ENCODE results near the gene WDR81.
"Not testable (repeated sequence)": the region's sequence is repeated elsewhere in the genome, so short reads cannot be mapped to it uniquely, and the experiment has no call there.

Gene WDR81

GRCh38 chr17:1732241-1732832 is 7.8 kb downstream of the WDR81 start:
- DNase-seq: no peak

DNA sequence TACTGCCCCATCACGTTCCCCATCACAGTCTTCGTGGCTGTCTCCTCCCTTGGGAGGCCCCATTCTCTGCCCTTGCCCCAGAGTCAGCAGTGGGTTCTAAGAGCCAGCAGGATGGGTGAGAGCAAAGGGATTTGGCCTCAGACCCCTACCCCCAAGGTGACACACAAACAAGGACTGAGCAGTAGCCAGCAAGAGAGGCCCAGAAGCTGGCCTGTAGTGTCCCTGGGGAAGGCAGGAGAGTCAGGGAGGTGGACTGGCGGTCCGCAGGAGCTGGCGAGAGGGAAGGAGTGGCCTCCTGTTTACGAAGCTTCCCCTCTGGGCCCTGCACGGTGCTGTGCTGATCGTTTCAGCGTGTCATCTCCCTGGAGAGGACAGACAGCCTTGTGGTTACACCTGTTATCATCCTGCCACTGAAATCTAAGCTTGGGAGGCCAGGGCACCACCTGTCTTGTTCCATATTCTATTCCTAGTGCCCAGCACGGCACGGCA is 8.4 kb downstream of the WDR81 start:
- no peak for DNase-seq

- no peak for DNase-seq
Observed at GRCh38 chr17:1733759-1734158, 9.3 kb downstream of the WDR81 start.

DNA sequence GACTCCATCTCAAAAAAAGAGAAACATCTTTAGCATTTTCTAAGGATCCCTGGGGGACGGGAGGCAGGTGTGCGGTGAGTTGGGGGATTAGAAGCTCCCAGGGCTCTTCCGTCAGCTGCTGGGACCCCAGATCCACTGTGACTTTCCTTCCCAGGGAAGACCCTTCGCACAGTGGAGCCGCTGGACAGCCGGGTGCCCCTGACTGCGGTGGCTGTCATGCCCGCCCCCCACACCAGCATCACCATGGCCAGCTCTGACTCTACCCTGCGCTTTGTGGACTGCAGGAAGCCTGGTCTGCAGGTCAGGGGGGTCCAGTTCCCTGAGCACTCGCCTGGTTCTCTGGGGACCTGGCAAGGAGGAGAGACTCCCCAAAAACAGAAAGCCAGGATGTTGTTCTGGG is 10.9 kb downstream of the WDR81 start:
- no peak for DNase-seq

DNA sequence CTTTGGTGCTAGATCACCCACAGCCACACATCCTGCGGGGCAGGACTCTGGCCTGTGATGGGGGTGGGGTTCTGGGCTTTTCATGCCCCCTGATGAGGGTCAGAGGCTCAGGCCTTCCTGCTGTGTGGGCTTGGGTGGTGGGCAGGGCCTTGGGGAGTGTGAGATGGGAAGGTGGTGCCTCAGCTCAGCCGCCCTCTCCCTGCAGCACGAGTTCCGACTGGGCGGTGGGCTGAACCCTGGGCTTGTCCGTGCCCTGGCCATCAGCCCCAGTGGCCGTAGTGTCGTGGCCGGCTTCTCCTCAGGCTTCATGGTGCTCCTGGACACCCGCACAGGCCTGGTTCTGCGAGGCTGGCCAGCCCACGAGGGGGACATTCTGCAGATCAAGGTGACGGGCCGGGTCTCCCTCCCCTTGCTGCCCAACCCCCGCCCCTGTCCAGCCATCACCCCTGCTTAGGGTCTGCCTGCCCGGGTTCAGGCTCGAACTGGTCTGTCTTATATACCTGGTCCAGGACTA is 11.4 kb downstream of the WDR81 start:
- DNase-seq: no peak

DNA sequence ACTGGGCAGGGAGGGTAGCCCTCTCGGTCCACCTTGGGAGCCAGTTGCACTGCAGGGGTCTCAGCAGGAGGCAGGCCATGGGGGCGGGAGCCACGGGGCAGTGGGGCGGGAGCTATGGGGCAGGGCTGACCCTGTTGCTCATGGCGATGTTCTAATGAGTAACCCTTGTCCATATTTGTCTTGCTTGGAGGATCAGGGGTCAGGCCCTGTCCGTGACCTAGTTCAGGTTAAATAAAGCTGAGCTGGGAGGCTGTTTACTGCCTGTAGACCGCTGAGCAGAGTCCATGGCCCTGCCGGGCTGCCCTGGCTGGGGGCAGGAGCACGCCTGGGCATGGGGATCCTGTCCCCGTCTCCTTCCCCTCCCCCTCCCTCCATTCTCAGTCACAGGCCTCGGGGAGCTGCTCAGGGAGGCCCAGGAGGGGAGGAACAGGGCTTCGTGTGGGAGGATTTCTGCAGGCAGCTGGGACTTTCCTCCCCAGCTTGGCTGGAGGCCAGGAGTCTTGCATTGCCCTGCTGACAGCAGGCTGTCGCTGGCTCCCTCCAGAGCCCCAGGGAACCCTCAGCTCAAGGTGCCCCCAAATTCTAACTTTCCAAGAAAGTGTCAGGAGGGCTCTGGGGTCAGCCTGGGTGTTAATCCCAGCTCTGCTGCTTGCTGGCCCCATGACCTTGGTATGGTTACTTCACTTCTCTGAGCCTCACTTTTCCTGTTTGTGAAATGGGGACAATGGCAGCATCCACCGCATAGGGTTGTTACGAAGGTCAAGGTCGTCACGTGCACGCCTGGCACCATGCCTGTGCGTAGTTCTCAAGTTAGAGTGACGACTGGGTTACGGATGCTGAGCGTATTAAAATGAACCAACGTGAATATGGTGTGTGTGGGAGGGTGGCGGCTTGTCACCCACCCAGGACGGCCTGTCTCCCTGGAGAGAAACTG is 12.1 kb downstream of the WDR81 start:
- no peak for DNase-seq

GRCh38 chr17:1737531-1738291 is 13.2 kb downstream of the WDR81 start:
- no peak for DNase-seq

DNA sequence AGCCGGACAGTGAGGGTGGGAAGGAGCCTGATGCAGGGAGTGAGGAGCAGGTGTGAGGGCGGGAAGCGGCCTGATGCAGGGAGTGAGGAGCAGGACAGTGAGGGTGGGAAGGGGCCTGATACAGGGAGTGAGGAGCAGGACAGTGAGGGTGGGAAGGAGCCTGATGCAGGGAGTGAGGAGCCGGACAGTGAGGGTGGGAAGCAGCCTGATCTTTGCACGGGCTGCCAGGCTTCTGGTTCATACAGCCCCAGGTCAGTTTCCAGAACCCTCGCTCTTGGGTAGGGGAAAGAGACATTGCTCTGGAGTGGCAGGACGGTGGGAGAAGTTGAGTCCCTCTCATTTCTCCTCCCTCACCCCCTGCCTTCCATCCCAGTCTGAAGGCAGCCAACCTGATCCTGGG is 17.4 kb downstream of the WDR81 start:
- DNase-seq: not testable (repeated sequence)

DNA sequence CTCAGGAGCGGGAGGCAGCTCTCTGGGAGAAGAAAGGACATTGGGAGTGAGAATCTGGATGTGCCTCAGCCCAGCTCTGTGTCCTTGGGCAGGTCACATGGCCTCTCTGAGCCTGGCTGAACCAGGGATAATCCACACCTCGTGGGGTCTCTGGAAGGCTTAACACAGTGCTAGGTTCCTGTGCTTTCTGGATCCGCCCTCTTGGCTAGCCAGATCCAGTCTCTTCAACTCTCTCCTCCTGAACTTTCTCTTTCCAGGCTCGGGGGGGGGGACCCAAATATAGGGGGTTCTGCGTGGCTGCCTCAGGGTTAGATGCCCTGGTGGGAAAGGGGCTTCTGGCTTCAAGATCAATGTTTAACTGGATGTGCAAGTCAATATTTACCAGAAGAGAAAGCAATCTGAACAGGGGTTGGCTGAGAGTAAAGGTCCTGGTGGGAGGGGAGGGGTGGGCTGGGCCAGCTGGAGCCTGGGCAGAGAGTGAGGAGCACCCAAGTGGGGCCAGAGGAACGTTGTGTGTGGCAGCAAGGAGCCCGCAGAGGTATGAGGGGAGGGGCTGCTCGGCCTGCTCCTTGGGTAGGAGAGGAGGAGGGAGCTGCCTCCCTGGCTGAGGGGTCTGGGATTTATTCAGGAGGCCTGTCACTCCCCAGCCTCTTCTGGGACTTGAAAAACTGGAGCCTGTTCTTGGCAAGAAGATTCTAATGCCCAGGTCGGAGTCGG is 18.0 kb downstream of the WDR81 start, which contains the start of gene SERPINF2:
Gene SERPINF2 (plus strand): TSS at position 501 of the 717 bp plus-strand sequence. CDS start 2,125 bp downstream, outside the sequence.
- DNase-seq: no peak

DNA sequence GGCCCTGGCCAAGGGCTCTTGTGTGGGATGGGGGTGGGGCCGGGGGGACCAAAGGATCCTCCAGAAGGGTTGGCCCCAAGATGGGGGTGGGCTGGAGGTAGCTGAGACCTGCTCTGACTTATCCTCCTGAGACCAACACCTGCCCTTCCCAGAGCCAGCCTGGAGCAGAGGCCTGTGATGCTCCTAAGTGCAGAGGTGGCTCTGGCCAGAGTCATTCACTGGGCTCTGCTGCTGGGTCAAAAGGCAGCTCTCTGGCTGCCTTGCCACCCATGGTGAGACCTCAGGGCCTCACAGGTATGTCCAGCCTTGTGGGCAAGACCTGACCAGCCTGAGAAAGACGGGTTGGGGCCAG is 18.6 kb downstream of the WDR81 start:
- no peak for DNase-seq

DNA sequence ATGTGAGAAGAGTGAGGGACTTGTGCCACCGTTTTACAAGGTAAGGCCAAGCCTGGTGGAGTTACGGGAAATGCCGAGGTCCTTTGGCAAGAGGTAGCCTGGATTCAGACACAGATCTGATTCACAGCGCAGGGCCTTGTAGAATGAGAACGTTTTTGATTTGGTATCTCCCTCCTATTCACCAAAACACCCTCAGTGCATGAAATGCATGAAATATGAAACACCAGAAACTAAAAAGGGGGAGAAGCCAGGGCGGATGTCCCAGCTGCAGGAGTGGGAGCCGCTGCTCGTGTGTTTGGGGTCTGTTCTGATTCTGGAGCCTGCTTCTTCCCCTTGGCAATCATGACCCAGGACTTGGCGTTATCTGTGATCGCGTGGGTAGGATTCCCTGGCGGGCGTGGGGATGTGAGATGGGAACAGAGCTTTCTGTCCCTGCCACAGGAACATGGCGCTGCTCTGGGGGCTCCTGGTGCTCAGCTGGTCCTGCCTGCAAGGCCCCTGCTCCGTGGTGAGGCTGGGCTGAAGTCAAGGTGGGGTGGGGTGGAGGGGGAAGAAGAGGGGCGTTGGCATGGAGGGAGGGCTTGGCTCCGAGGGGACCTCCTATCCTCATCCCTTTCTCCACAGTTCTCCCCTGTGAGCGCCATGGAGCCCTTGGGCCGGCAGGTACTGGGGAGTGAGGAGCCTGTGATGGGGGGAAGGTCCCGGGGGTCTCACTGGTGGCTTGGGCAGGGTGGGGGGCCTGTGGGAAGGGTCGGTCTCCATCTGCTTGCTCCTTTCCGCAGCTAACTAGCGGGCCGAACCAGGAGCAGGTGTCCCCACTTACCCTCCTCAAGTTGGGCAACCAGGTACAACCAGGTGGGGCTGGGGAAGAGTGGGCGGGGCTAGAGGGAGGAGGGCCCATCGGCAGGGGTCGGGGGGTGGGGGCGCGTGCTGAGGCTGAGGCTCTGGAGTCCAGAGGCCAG is 20.3 kb downstream of the WDR81 start:
- no peak for DNase-seq

DNA sequence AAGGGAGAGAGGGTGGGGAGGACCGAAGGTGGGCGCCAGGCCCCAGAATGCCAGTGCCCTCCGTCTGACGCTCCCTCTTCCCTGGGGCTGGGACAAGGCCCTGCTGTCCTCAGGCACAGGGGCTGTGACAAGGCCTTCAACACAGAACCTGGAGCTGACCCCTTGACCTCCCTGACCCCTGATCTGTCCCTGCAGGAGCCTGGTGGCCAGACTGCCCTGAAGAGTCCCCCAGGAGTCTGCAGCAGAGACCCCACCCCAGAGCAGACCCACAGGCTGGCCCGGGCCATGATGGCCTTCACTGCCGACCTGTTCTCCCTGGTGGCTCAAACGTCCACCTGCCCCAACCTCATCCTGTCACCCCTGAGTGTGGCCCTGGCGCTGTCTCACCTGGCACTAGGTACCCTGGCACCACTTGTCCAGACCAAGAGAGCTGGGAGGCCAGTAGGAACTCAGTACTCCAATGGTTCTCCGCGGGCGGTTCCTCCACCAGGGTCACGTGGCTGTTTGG is 21.1 kb downstream of the WDR81 start:
- no peak for DNase-seq

GRCh38 chr17:1746975-1747543 is 22.6 kb downstream of the WDR81 start:
- DNase-seq: no peak

GRCh38 chr17:1750628-1751027 is 26.1 kb downstream of the WDR81 start:
- no peak for DNase-seq

DNA sequence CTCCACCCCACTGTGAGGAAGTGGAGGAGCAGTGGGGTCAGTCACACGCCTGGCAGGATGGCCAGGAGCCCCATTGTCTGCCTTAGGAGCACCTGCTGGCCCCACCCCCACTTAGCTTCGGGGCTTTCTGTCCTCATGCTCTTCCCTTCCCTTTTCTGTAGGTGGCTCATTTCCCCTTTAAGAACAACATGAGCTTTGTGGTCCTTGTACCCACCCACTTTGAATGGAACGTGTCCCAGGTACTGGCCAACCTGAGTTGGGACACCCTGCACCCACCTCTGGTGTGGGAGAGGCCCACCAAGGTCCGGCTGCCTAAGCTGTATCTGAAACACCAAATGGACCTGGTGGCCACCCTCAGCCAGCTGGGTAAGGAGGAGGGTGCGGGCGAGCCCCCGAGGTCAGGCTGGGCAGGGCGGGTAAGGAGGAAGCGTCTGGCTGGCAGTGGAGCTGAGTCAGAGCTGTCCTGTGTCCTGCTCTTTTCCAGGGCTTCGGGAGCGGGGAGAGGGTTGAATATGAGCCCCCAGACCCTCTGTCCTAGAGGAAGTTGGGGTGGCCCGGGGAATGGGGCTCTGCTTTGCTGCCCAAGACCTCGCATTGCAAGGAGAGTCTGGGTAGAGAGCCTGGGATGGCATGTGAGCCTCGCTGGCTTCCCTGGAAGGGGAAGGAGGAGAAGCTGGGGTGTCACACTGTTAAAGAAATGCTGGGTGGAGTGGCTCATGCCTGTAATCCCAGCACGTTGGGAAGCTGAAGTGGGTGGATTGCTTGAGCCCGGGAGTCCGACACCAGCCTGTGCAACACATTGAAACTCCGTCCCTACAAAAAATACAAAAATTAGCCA is 28.1 kb downstream of the WDR81 start:
- no peak for DNase-seq

DNA sequence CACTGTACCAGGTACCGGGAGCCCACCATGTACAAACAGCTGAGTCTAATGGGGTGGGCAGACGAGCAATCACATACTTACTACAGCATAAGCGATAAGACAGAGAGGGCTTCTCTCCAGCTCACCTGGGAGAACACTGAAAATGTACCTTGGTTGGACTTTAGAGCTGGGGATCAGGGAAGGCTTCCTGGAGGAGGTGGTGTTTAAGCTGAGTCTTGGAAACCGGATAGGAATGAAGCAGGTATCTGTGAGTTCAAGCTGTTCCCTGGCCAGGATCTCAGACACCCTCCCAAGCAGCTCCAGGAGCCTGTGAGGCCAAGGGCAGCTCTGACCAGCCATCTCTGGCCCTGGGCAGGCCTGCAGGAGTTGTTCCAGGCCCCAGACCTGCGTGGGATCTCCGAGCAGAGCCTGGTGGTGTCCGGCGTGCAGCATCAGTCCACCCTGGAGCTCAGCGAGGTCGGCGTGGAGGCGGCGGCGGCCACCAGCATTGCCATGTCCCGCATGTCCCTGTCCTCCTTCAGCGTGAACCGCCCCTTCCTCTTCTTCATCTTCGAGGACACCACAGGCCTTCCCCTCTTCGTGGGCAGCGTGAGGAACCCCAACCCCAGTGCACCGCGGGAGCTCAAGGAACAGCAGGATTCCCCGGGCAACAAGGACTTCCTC is 29.4 kb downstream of the WDR81 start:
- no peak for DNase-seq

DNA sequence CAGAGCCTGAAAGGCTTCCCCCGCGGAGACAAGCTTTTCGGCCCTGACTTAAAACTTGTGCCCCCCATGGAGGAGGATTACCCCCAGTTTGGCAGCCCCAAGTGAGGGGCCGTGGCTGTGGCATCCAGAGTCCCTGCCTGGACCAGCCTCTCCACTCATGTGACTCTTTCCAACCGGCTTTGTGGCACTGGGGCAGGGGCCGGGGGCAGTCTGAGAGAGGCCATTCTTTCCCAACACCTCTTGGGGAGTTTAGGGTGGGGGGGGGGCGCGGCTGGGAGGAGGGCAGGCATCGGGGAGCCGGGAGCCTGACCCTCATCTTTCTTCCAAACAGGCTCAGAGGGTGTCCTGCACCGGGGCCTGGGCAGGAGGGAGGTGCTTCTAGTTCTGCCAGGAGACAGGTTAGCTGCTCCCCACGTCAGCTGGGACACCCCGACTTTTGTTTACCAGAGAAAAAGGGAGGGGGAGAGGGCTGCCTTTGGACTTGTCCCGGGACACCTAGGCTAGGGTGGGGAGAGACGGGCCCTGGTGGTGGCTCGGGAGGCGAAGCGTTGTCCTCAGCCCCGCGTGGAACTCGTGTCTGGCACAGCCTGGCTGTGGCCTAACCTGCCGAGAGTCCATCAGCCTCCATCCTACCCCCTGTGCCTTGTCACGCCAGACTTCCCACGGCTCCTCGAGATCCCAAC is 30.1 kb downstream of the WDR81 start:
- no peak for DNase-seq

- DNase-seq: no peak
Observed at GRCh38 chr17:1755252-1755826, 30.8 kb downstream of the WDR81 start.
